Activated CD4-positive, alpha-beta T cell treated with anti-CD3 and anti-CD28 coated beads for 4 hours (primary cell): ENCODE results near the gene PCGF3.

Experiments used
- DNase-seq, 2 donors: peaks; one replicate each; pipeline ENCODE4 v3.0.0-alpha.2; 2020

PCGF3 gene

GRCh38 chr4:785332-786073 is 79.9 kb downstream of the PCGF3 start:
- no peak for DNase-seq

GRCh38 chr4:786074-786741 is 80.6 kb downstream of the PCGF3 start:
- no peak for DNase-seq

GRCh38 chr4:786861-787300 is 81.2 kb downstream of the PCGF3 start:
- no peak for DNase-seq

- no peak for DNase-seq
Measured at GRCh38 chr4:787561-787981, 81.9 kb downstream of the PCGF3 start.

- DNase-seq: no peak
Measured at GRCh38 chr4:788006-788635, 82.5 kb downstream of the PCGF3 start.

- DNase-seq: no peak
Measured at GRCh38 chr4:788636-789297, 83.1 kb downstream of the PCGF3 start.

GRCh38 chr4:789571-790465 is 84.2 kb downstream of the PCGF3 start:
- no peak for DNase-seq

- DNase-seq: no peak
Measured at GRCh38 chr4:790466-790820, 84.8 kb downstream of the PCGF3 start.

GRCh38 chr4:791252-791897 is 85.7 kb downstream of the PCGF3 start:
- no peak for DNase-seq

- DNase-seq: peak; percentile 30 to 39
Measured at GRCh38 chr4:791898-792625, 86.4 kb downstream of the PCGF3 start.

GRCh38 chr4:792626-793092 is 87.0 kb downstream of the PCGF3 start:
- no peak for DNase-seq

- DNase-seq: no peak
Measured at GRCh38 chr4:793093-793861, 87.6 kb downstream of the PCGF3 start.

- no peak for DNase-seq
Measured at GRCh38 chr4:793941-794621, 88.4 kb downstream of the PCGF3 start.

GRCh38 chr4:794900-795725 is 89.5 kb downstream of the PCGF3 start:
- no peak for DNase-seq

- DNase-seq: no peak
Measured at GRCh38 chr4:795726-796119, 90.1 kb downstream of the PCGF3 start.

- DNase-seq: no peak
Measured at GRCh38 chr4:796206-796605, 90.6 kb downstream of the PCGF3 start.

GRCh38 chr4:797066-797465 is 91.4 kb downstream of the PCGF3 start:
- no peak for DNase-seq

- no peak for DNase-seq
Measured at GRCh38 chr4:801436-802124, 95.9 kb downstream of the PCGF3 start.
